GM19397 (cell line): ENCODE data around the gene ARHGEF33.

Experiments
- ATAC-seq: cut with Tn5 transposase; IDR thresholded peaks from one replicate; pipeline ENCODE4 v1.9.1; 2021; ENCODE audit warnings: mild to moderate bottlenecking, moderate library complexity; ENCODE audit not compliant: unreplicated experiment

The ARHGEF33 gene

DNA sequence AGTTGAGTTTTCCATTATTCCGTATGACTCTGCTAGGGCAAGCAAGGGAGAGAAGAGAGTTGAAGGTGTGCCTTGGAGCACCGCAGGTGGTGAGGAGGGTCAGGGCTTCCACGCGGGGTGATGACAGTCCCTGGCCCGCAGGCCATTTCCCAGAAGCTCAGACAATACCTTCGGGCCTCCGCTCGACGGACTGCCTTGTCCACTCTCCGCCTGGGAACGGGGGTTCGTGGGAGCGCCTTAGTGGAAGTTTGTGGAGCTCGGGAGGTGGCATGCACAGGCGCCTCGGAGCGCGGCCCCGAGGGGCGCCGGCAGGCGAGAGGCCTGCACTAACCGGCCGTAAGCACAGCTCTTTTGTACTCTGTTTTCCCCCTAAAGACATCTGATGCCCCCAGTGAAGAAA is 69.8 kb downstream of the ARHGEF33 start:
- ATAC-seq, result no peak

DNA sequence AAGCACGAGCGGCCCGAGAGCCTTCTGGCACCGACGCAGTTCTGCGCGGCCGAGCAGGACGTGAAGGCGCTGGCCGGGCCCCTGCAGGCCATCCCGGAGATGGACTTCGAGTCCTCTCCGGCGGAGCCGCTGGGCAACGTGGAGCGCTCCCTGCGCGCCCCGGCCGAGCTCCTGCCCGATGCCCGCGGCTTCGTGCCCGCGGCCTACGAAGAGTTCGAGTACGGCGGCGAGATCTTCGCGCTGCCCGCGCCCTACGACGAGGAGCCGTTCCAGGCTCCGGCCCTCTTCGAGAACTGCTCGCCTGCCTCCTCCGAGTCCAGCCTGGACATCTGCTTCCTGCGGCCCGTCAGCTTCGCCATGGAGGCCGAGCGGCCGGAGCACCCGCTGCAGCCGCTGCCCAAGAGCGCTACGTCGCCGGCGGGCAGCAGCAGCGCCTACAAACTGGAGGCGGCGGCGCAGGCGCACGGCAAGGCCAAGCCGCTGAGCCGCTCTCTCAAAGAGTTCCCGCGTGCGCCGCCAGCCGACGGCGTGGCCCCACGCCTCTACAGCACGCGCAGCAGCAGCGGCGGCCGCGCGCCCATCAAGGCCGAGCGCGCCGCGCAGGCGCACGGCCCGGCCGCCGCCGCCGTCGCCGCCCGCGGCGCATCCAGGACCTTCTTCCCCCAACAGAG is 70.4 kb downstream of the ARHGEF33 start:
- ATAC-seq, result peak; percentile 95

DNA sequence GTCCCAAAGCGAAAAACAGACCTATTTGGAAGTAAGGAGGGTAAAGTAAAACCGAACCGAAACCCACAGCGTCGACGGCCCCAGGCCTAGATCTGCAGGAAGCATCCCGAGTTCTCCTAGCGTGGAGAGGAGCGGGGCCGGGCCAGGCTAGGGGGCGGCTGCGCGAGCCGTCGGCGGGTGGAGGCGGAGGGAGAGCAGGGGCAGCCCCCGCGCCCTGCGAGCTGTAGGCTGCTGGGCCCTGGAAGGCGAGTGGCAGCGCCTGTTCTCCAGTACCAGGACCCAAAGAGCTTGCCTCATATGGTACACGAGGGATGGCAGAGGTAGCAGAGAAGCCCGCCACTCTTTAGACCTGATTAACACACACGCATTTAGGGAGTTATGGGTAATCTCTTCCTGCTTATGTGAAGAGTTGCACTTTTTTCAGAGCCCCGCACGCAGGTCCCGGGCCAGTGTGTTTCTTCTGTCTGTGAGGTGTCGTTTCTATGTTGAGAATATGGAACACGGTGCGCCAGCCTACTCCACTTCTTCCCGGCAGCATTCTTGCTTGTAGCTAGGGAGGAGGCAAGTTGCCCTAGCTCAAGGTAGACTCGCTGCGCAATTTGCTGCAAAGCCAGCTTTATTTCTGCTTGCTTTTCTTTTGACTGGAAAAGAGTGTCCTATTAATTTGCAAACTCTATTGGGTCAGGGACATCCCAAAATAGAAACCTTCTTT is 71.1 kb downstream of the ARHGEF33 start:
- ATAC-seq, result no peak

DNA sequence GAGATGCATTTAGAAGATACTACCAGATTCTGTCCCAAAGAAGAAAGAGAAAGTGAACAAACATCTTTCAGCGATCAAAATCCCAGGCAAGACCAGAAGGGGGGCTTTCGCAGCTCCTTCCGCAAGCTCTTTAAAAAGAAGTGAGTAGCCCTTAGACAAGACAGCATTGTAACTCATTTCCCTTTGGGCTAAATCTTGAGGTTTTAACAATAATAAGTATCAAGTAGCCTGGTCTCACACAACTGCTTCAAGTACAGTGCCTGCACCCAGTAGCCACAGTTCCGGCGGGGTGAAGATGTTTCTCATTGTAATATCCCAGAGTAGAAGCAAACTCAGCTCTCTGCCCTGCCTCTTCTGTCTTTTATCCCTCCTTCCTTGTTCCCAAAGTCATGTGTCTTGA is 76.3 kb downstream of the ARHGEF33 start:
- no peak for ATAC-seq

DNA sequence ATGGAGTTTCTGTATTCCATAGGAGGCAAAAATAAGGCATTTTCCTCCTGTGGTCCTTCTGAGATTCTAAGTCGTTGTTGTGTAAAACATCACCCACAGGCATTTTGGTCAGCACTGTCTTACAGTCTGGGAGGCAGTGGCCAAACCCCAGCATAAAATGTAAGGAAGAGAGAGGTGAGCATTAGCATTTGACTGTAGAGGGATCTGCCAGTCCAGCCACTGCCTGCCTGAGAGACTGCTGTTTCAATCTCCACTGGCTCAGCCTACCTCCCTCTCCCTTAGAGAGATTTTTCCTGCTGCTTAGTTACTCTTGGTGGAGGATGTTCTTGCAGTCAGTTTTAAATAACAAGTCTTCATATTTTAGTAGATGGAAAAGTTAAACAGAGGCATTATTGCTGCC is 77.0 kb downstream of the ARHGEF33 start:
- no peak for ATAC-seq

DNA sequence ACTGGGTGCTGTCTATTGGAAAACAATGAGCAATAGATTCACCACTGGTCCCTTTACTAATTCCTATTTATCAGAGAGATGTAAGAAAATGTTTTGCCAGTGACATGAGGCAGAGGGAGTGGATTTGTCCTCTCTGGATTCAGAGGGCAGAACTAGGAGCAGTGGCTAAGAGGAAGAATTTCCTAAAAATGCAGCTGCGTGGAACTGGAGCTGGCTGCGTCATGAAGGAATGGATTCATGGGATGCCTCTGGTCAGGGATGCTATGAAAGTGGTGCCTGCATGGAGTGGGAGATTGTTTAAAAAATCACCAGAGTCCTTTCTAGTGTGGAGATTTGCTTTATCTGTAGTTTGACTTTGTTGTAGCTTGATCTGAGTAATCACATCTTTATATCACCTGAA is 78.3 kb downstream of the ARHGEF33 start:
- no peak for ATAC-seq

DNA sequence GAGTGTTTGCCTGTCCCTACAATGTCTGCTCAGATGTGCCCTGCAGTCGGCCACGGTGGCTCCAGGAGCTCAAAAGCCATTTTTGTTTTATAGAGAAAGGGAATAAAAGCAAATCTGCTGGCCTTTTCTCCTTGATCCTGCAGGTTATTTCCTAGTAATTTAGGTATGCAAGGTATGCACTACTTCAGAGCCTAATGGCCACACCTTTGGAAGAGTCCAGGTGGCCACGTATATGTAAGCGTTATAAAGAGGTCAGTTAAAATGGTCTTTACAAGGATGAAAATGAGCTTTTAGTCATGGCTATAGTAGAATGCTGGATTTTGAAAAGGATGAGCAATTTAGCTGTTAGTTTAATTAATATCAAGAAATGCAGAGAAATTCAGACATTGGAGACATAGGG is 81.7 kb downstream of the ARHGEF33 start:
- ATAC-seq, result no peak

DNA sequence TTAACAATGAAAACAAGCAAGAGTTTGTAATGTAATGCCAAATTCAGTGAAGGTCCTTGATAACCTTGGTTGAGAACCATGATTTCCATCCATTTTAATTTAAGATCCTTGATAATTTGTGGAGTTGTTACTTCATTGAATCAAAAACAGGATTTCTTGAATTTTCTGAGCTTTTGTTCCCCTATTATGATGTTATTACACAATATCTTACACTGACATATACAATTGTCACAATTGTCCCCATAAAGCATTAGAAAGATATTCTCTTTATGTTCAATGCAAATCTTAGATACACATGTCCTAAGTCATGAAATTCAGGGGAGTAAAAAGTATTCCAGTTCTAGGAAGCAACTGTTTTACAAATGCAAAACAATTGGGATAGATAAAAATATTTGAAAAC is 83.6 kb downstream of the ARHGEF33 start:
- ATAC-seq, result no peak

DNA sequence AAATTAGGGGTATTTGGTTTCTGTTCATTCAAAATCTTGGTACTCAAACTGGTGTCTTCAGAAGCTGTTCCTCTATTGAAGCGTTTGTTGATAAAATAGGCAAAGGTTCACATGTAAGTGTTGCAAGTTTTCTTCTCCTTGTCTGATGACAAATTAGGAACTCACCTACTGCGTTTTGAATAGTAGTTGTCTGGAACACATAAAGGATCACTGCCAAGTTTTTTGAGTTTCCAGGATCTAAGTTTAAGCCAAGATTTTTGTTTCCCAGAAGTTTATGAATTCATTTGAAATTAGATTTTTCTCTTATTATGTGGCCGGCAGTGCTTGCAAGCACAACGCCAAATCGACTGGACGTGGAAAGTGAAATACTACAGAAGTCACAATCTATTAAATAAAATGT is 85.4 kb downstream of the ARHGEF33 start:
- no peak for ATAC-seq

DNA sequence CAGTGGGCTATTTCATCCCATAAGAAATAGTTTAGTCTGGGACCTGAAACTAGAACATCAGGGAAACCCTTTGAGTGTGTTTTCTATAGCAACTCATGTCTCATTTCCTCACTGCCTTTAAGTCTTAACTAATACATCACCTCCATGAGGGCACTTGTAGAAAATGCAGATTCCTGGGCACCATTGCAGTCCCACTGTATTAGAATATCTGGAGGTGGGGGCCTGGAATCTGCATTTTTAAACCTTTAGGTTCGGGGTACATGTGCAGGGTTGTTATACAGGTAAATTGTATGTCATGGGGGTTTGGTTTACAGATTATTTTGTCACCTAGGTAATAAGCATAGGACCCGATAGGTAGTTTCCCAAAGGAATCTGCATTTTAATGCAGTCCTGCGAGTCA is 87.4 kb downstream of the ARHGEF33 start:
- ATAC-seq, result no peak

DNA sequence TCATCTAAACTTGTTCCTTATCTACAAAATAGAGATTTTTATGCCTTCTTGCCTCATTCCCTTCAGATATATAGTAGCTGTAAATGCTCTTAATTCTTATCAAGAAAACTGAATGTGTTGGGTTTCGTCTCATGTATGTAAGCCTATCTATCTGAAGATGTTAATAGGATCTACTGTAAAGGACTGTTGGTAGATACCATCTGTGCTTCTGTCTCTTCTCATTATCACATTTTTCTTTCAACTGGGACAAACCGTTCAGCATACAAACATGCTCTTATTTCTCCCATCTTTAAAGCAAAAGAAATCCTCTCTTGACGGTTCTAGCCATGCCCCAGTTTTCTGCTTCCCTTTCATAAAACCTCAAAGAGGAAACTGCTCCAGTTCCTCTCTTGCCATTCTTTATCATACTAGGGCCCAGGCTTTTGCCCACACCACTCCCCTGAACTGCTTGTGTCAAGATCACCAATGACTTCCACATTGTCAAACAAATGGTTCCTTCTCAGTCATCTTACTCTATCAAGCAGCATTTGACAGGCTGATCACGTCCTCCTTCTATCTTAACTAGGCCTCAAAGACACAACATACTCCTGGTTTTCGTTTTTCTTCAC is 88.7 kb downstream of the ARHGEF33 start:
- ATAC-seq, result no peak

DNA sequence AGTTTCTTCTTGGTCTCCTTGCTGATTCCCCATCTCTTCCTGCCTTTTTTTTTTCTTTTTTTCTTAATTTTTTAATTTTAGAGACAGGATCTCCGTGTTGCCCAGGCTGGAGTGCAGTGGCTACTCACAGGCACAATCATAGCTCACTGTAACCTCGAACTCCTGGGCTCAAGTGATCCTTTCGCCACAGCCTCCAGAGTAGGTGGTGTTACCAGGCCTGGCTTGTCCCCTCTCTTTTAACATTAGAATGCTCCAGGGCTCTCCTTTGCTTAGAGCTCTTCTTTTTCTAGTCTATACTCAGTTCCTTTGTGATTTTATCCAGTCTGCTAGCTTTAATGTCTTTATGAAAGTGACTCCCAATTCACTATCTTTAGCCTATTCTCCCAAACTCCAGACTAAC is 89.2 kb downstream of the ARHGEF33 start:
- ATAC-seq, result no peak

DNA sequence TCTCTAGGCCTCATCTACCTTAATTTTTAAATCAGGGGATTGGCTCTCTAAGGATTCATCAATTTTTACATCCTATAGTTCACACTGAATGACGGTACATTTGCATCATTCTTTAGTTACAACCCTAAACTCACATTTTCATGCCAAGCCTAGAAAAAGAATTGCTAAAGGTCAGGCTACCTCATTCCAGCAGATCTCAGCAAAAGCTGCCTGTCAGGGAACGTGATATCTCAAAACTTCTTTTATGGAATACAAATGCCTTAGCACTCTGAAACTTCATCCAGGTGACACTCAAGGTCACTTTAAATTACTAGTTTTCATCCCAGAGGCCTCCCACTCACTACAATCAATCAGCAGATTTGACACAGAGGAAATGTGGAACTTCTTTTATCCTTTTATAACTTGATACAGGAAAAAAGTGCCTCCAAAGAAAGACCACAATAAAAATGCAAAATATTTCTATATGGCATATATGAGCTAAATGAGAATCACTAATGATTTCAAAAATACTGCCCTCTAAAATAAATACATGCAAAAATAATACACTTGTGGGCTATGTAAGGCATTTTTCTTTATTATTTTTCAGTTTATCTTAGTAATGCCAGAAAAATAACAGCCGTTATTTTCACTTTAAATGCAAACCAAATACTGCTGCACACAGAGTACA is 91.5 kb downstream of the ARHGEF33 start:
- no peak for ATAC-seq

DNA sequence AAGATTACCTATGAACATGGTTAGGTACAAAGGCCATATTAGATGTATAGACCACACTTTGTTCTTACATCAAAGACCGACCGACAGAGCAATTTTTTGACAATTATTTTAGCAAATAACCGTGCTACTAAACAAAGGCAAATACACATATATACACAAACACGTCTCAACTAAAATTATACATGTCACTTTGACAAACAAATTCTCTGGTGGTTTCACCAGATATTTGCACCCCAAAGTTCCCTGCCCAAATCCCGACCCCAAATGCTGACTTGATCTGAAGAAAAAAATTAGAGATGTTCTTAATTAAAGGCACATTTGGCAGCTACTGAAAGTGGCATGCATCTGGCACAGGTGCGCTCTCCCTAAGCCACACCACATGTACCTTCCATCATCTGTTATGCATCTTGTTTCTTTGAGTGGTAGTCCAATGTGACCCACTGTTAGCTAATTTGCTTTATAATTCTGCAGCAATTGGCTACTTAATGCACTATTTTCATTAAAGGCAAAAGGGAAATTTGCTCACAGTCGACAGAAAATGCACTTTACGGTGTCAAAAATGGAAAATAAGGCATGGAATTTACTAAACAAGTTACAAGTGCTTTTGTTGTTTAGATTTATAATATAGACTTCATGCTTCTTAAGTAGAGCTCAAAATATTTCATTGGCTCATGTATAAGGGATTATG is 92.1 kb downstream of the ARHGEF33 start:
- ATAC-seq, result no peak

DNA sequence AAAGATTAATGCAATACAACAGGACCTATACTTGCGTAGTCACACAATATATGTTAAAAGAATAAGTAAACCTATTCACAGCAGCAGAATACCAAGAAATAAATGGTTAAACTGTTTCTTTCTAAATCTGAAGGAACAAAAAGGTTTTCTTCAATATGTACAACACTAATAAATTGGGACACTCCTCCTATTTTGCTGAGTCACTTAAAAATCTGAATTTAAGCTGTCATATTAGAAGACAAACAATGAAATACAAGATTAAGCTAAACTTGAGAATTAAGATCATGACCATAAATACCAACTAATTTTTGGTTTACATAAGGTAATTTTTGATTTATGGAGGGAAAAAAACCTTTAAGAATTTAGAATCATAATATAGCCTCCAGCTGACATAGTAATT is 92.8 kb downstream of the ARHGEF33 start:
- ATAC-seq, result no peak

DNA sequence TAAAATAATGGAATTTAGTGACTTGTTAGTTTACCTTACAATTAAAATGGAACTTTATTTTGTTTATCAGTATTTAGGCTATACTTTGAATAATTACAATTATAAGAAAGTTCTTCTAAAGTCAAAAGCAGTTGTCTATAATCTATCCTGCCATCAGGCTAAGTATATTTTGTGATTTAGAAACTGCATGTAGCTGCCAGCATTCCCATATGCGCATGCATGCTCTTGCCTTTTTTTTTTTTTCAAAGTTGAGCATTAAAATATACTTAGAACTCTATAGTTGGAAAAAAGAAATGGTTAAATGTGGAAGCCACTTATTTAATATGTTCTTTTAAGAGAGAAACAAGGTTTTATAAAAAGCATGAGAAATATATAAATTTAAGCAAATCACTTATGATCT is 99.0 kb downstream of the ARHGEF33 start:
- no peak for ATAC-seq

DNA sequence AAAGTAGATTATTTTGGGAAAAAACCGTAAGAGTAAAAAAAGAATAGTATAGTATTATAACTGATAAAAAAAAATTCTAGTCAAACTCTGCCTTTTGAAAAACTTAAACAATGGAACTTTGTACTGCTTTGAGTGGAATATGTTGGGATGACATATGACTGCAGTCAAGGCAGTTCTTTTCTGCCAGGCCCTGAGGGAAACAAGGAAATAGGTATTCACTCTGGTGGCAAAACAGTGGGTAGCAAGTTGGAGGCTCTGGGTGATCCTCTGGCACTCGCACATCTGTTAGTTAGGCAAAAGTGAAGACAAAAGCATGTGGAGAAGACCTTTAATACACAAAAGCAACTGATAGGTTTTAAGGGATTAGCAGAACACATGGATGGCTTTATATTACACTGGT is 102.2 kb downstream of the ARHGEF33 start:
- ATAC-seq, result no peak

DNA sequence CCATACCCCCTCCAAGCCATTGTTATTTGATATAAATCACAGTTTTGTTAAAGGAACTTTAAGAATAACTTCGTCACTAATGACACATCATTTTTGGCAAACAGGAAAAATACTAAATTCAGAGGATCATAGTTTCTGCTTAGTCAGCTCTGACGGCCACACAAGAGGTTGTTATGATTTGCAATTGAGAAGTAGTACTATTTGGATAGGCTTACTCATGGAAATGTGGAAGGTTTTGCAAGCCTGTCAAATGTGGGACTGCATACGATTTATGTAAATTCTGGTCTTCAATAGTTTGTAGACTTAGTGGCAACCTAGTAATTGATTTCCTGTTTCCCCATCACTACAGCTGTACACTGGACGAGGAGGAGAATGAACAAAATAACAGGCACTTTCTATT is 108.1 kb downstream of the ARHGEF33 start:
- no peak for ATAC-seq

DNA sequence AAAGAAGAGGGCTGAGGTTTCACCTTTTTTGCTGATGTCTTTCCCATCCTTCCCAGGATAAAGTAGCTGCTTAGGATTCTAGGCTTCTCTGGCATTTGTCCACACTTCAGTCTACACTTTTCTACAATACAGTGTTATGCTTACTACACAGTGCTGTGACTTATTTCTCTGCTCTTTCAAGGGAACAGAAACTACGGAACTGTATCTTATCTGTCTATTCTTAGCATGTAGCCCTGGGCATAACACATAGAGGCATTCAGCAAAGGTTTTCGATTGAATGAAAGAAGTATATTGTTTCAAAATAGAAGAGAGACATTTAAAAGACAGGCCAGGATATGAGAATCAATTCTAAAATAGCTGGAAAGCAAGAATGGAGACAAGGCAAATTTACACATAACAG is 110.9 kb downstream of the ARHGEF33 start:
- no peak for ATAC-seq

DNA sequence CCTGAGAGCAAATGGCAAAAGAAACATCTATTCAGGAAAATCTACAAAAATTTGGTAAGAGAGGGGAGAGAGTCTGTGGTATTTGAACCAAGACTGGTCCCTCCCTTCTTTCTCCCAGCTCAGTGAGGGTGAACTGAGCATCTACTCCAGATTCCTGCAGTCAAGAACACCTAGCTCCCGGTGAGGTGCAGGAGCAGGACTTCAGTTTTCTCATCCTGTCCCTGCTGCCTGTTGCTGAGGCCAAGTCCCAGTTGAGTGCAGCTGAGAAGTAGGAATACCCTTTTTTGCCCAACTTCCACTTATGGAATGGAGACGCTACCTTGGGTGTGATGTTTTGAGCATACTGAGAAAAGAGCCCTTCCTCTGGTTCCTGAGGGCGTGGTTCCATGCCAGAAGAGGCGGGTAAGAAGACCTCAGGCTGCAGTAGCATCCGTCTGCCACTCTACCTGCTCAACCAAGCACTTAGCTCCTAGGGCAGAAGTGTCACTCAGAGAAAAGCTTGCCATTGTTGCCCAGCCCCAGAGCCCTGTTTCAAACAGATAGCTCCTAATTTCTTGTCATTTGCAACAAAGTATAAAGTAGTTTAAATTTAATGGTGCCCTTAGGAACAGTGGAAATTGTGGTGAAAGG is 118.3 kb downstream of the ARHGEF33 start:
- ATAC-seq, result no peak

DNA sequence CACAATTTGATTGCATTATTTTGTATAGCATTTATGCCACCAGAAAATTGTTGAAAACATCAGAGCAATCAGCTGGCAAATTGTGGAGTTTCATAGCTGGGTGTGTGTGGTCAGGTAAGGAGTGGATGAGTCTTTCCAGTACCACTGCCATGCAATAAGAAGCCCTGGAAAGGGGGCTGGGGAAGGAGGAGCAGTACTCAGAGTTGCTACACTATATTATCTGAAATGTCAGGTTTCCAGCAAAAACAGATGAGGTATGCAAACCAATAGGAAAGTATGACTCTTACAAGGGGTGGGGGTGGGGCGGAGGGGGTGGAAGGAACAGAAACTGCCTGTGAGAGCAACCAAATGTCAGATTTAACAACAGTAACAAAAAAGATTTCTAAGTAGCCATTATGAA is 119.0 kb downstream of the ARHGEF33 start:
- no peak for ATAC-seq
